GM12891 (cell line): Measurements from ENCODE around the gene PTPRN2.
"Not testable (repeated sequence)": the region's sequence is repeated elsewhere in the genome, so short reads cannot be mapped to it uniquely, and the experiment has no call there.

ENCODE experiments used
- DNase-seq: peaks from one replicate; pipeline ENCODE4 v3.0.0; 2011; ENCODE audit warnings: low spot score; ENCODE audit not compliant: insufficient read length
- FAIRE-seq: peaks from 2 replicates; lab custom pipeline; 2011; peaks lifted over from hg19 to GRCh38; lab: Jason Lieb, UNC
- PAX5 ChIP-seq: IDR thresholded peaks from 2 replicates; pipeline ENCODE4 v1.6.1; 2011; ENCODE audit warnings: low read length, moderate library complexity, mild to moderate bottlenecking; ENCODE audit not compliant: insufficient read depth, severe bottlenecking
- POLR2A ChIP-seq: IDR thresholded peaks from 2 replicates; pipeline ENCODE4 v1.6.1; 2011; ENCODE audit warnings: low read depth, low read length, control low read depth
- POLR2AphosphoS5 ChIP-seq: IDR thresholded peaks from 2 replicates; pipeline ENCODE4 v1.6.1; 2011; ENCODE audit warnings: low read depth, low read length, control low read depth
- POU2F2 ChIP-seq: IDR thresholded peaks from 2 replicates; pipeline ENCODE4 v1.6.1; 2011; ENCODE audit warnings: low read depth, mild to moderate bottlenecking, control low read depth, low read length, moderate library complexity
- SPI1 ChIP-seq: IDR thresholded peaks from 2 replicates; pipeline ENCODE4 v1.6.1; 2011; ENCODE audit warnings: low read depth, low read length, control low read depth
- TAF1 ChIP-seq: IDR thresholded peaks from 2 replicates; pipeline ENCODE4 v1.6.1; 2011; ENCODE audit warnings: low read depth, low read length, control low read depth

The PTPRN2 gene

DNA sequence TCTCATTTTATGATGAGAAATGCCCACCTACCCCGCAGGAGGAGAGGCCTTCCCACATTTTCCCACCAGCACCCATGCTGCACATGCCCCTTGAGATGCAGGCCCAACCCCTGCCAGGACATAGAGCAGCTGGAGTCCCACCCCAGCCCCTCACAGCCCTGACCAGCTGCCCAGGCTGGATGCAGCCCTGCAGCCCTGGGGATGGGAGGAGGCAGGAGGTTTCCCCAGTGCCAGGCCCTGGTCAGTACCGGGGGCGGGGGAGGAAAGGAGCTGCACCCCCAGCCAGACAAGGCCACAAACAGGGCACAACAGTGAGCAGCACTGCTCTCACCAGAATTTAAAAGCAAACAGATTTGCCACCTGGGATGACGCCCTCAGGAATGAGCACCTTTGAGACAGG lies 196.1 kb downstream of the PTPRN2 start:
- no peak for TF ChIP-seq TAF1
- no peak for TF ChIP-seq POU2F2
- no peak for TF ChIP-seq POLR2AphosphoS5
- no peak for TF ChIP-seq POLR2A
- no peak for TF ChIP-seq PAX5
- TF ChIP-seq SPI1, result no peak
- no peak for DNase-seq
- FAIRE-seq, result no peak

- no peak for DNase-seq
- no peak for TF ChIP-seq PAX5
- TF ChIP-seq POU2F2, result no peak
- no peak for FAIRE-seq
Observed at GRCh38 chr7:158391141-158391540, 196.5 kb downstream of the PTPRN2 start.

DNA sequence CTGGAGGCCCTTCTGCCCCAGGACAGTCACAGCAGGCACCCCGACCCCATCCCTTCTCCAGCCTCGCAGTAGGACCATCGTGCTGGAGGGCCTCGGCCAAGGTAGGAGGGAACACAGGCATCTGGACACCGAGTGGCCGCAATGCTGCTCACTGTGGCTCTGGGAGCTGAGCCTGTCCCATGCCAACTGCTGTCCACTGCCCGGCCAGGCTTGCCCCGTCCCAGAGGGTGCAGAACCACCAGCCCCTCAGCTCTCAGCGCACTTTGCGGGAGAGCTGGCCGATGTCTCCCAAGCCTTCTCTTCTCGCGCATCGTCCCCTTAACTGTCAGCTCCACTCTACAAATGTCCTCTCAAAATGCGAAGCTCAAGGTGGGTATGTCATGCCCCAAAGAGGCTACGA lies 197.2 kb downstream of the PTPRN2 start:
- TF ChIP-seq POU2F2 (no peak), PAX5 (no peak), SPI1 (no peak), TAF1 (no peak), POLR2A (no peak), POLR2AphosphoS5 (no peak)
- DNase-seq, result no peak
- no peak for FAIRE-seq

DNA sequence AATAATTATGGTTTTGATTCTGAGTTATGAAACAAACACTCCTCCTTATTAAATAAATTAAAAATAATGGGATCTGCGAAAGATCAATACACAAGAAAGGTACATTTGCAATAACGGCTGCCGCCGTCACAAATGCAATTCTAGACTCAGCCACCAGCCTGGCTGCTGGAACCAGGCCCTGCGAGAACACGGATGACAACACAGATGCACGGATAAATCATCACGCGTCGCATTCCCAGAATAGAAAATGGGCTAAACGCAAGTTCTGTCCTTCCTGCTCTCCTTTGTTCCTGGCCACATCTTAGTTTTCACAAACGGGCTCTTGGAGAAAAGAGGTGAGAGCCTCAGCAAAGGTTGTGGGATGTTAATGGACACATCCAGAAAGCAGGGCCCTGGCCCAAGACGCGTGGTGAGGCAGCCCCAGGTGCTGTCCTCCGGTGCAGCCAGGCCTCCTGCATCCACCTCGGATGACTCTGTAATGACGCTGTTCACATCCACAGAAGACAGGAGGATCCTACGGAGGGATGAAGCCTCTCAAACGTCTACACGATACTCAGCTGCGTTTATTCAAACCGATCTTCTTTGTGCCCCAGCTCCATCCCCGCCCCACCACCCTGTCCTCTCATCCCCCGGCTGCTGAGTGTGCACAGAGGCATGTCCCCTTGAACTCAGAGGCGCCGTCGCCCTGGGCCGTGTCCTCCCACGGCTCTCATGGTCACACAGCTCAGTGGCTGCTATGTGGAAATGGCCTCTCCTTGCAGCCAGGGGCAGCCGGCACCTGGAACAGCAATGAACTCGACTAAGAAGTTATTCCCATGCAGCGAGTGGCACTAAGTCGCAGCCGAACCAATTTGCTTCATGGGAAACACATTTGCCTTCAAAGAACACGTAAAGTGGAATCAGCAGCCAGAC lies 197.9 kb downstream of the PTPRN2 start:
- TF ChIP-seq PAX5, result no peak
- TF ChIP-seq POLR2A, result no peak
- TF ChIP-seq POU2F2, result no peak
- DNase-seq, result no peak

GRCh38 chr7:158388928-158389327 lies 198.7 kb downstream of the PTPRN2 start:
- no peak for FAIRE-seq
- no peak for TF ChIP-seq SPI1
- TF ChIP-seq TAF1, result no peak
- TF ChIP-seq PAX5, result no peak
- no peak for DNase-seq

More for the DNA sequence above, 197.9 kb downstream of the PTPRN2 start:
- FAIRE-seq, result no peak

GRCh38 chr7:158388072-158388471 lies 199.6 kb downstream of the PTPRN2 start:
- DNase-seq, result no peak
- FAIRE-seq, result no peak
- TF ChIP-seq TAF1 (no peak), POLR2A (no peak), PAX5 (no peak), SPI1 (no peak), POLR2AphosphoS5 (no peak), POU2F2 (no peak)

- no peak for DNase-seq
- TF ChIP-seq PAX5, result no peak
- no peak for TF ChIP-seq SPI1
- TF ChIP-seq POLR2AphosphoS5, result no peak
- TF ChIP-seq TAF1, result no peak
- TF ChIP-seq POU2F2, result no peak
- TF ChIP-seq POLR2A, result no peak
- FAIRE-seq, result no peak
Observed at GRCh38 chr7:158387546-158387891, 200.1 kb downstream of the PTPRN2 start.

DNA sequence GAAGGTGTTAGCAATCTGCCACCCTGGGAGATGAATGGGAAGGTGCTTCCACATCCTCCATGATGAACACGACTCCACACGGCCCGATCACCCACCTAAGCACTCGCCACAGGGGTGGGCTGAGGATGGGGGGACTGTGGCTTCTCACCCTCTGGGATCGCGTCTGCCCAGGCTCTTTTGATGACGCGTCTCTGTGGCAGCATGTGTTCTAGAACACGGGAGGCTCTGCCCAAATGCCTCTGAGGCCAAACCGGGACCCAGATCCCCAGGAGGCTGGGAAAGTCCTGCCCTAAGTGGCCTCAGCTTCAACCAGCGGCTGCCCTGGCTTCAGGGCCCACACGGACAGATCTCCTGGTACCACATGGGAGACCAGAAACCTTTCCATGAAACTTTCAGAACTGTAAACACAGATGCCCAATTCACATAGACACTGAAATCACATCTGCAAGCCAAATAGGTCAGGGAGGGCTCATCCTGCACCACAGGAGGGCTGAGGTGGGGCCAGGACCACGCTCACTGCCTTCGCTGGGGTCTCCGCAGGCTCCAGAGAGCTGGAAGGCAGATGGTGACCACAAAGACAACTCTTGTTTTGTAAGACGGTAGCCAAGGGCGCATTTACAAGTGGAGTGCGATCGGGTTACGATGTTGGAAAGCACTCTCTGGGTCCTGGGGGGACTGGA lies 200.6 kb downstream of the PTPRN2 start:
- FAIRE-seq, result no peak
- TF ChIP-seq PAX5 (no peak), SPI1 (no peak), POLR2AphosphoS5 (no peak), POLR2A (no peak), TAF1 (no peak), POU2F2 (no peak)
- DNase-seq, result no peak

DNA sequence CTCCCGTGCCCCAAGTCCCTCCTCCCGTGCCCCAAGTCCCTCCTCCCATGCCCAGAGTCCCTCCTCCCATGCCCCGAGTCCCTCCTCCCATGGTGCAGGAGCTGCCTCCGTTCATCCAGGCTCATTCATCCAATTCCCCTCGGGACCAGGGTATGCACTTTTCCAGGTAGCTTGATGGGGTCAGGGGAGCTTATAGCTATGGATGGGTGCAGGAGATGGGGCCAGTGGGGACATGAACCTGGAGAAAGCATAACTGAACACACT lies 201.3 kb downstream of the PTPRN2 start:
- DNase-seq (no peak), FAIRE-seq (no peak)
- no peak for TF ChIP-seq POLR2A
- TF ChIP-seq PAX5, result no peak
- TF ChIP-seq SPI1, result no peak
- TF ChIP-seq POU2F2, result no peak
- TF ChIP-seq POLR2AphosphoS5, result no peak
- no peak for TF ChIP-seq TAF1

GRCh38 chr7:158385496-158386354 lies 201.9 kb downstream of the PTPRN2 start:
- FAIRE-seq, result not testable (repeated sequence)

More at GRCh38 chr7:158385496-158386354, 201.9 kb downstream of the PTPRN2 start:
- DNase-seq, result not testable (repeated sequence)
